ENCODE results near the gene TLR10.
"Not testable (repeated sequence)": the region's sequence is repeated elsewhere in the genome, so short reads cannot be mapped to it uniquely, and the experiment has no call there.

Gene TLR10

GRCh38 chr4:38780833-38781484, 1.8 kb downstream of the TLR10 start:
- H2BK120ac ChIP-seq (ENCODE audit: low read depth, low read length): no peak overlapping the region
- no peaks in the 10 kb centered on the region for H3K79me1 ChIP-seq (ENCODE audit: low read length)
- no peaks in the 10 kb centered on the region for H3K79me2 ChIP-seq (ENCODE audit: control insufficient read depth, insufficient read depth, low read length)
- no peak overlapping the region for H3K4me2 ChIP-seq (ENCODE audit: low read length)
- H3K4me3 ChIP-seq (ENCODE audit: low read length): no peak overlapping the region
- no peaks in the 10 kb centered on the region for H3K27me3 ChIP-seq (ENCODE audit: insufficient read depth, low read length, poor library complexity)
- H3K23ac ChIP-seq (ENCODE audit: low read length): no peak overlapping the region
- no peak overlapping the region for H2AK5ac ChIP-seq (ENCODE audit: low read length)
- H2BK15ac ChIP-seq (replicated peaks; ENCODE audit: low read depth): no peak overlapping the region
- no peak overlapping the region for H3K18ac ChIP-seq (ENCODE audit: low read length)
- no CpG with 5 or more reads among the region's 4 CpGs for WGBS (ENCODE audit: extremely low coverage, insufficient coverage, low lambda C conversion rate)
- no peaks in the 10 kb centered on the region for H3K36me3 ChIP-seq (ENCODE audit: control insufficient read depth, insufficient read depth, low read length)
- H3K27ac ChIP-seq (ENCODE audit: low read depth, low read length): no peak overlapping the region
- no peak overlapping the region for H3K56ac ChIP-seq (ENCODE audit: low read length)
- no peak for DNase-seq
- no peak overlapping the region for H2BK5ac ChIP-seq (ENCODE audit: low read length)
- no peak overlapping the region for H4K5ac ChIP-seq (ENCODE audit: low read length)
- no peak overlapping the region for H4K8ac ChIP-seq (ENCODE audit: low read depth, low read length)
- no peak overlapping the region for H3K4ac ChIP-seq (ENCODE audit: low read depth, low read length)
- no peaks in the 10 kb centered on the region for H3K4me1 ChIP-seq (ENCODE audit: control insufficient read depth, low read depth, low read length)
- H3K9ac ChIP-seq (ENCODE audit: low read length): no peak overlapping the region

- no peak overlapping the region for H3K27ac ChIP-seq (ENCODE audit: low read depth, low read length)
- no peak overlapping the region for H3K4me3 ChIP-seq (ENCODE audit: low read length)
- no peaks in the 10 kb centered on the region for H3K36me3 ChIP-seq (ENCODE audit: control insufficient read depth, insufficient read depth, low read length)
- no peaks in the 10 kb centered on the region for H3K27me3 ChIP-seq (ENCODE audit: insufficient read depth, low read length, poor library complexity)
- no peak for DNase-seq
- no peak overlapping the region for H2BK15ac ChIP-seq (replicated peaks; ENCODE audit: low read depth)
- no peak overlapping the region for H3K4me2 ChIP-seq (ENCODE audit: low read length)
- no peaks in the 10 kb centered on the region for H3K4me1 ChIP-seq (ENCODE audit: control insufficient read depth, low read depth, low read length)
- no peak overlapping the region for H3K23ac ChIP-seq (ENCODE audit: low read length)
- H2AK5ac ChIP-seq (ENCODE audit: low read length): no peak overlapping the region
- no peak overlapping the region for H3K4ac ChIP-seq (ENCODE audit: low read depth, low read length)
- no peaks in the 10 kb centered on the region for H3K79me2 ChIP-seq (ENCODE audit: control insufficient read depth, insufficient read depth, low read length)
- no peak overlapping the region for H2BK120ac ChIP-seq (ENCODE audit: low read depth, low read length)
- H3K56ac ChIP-seq (ENCODE audit: low read length): no peak overlapping the region
- H3K9ac ChIP-seq (ENCODE audit: low read length): no peak overlapping the region
- no peak overlapping the region for H4K8ac ChIP-seq (ENCODE audit: low read depth, low read length)
- no peaks in the 10 kb centered on the region for H3K79me1 ChIP-seq (ENCODE audit: low read length)
- H4K5ac ChIP-seq (ENCODE audit: low read length): no peak overlapping the region
- no peak overlapping the region for H3K18ac ChIP-seq (ENCODE audit: low read length)
- H2BK5ac ChIP-seq (ENCODE audit: low read length): no peak overlapping the region
- no CpG with 5 or more reads among the region's 5 CpGs for WGBS (ENCODE audit: extremely low coverage, insufficient coverage, low lambda C conversion rate)
Observed at GRCh38 chr4:38779790-38780189, 3.0 kb downstream of the TLR10 start.

- not testable (repeated sequence) for H2BK15ac ChIP-seq (replicated peaks; ENCODE audit: low read depth); H3K4me1 ChIP-seq (ENCODE audit: control insufficient read depth, low read depth, low read length); H2BK5ac ChIP-seq (ENCODE audit: low read length); H2AK5ac ChIP-seq (ENCODE audit: low read length); H2BK120ac ChIP-seq (ENCODE audit: low read depth, low read length); H3K79me2 ChIP-seq (ENCODE audit: control insufficient read depth, insufficient read depth, low read length); DNase-seq; H3K4me2 ChIP-seq (ENCODE audit: low read length); H3K23ac ChIP-seq (ENCODE audit: low read length); H3K36me3 ChIP-seq (ENCODE audit: control insufficient read depth, insufficient read depth, low read length); H3K27me3 ChIP-seq (ENCODE audit: insufficient read depth, low read length, poor library complexity); H3K4ac ChIP-seq (ENCODE audit: low read depth, low read length); H3K9ac ChIP-seq (ENCODE audit: low read length); H3K27ac ChIP-seq (ENCODE audit: low read depth, low read length); H3K18ac ChIP-seq (ENCODE audit: low read length); H3K79me1 ChIP-seq (ENCODE audit: low read length); H4K8ac ChIP-seq (ENCODE audit: low read depth, low read length); H4K5ac ChIP-seq (ENCODE audit: low read length); H3K56ac ChIP-seq (ENCODE audit: low read length); H3K4me3 ChIP-seq (ENCODE audit: low read length)
- no CpG with 5 or more reads among the region's 2 CpGs for WGBS (ENCODE audit: extremely low coverage, insufficient coverage, low lambda C conversion rate)
Observed at GRCh38 chr4:38777925-38778324, 4.9 kb downstream of the TLR10 start.

GRCh38 chr4:38775326-38775725, 7.5 kb downstream of the TLR10 start:
- Histone ChIP-seq H4K5ac (ENCODE audit: low read length) (no peak overlapping the region), H3K79me2 (ENCODE audit: control insufficient read depth, insufficient read depth, low read length) (no peaks in the 10 kb centered on the region), H2BK5ac (ENCODE audit: low read length) (no peak overlapping the region), H3K4me2 (ENCODE audit: low read length) (no peak overlapping the region), H2BK120ac (ENCODE audit: low read depth, low read length) (no peak overlapping the region), H3K27ac (ENCODE audit: low read depth, low read length) (no peak overlapping the region), H3K4me1 (ENCODE audit: control insufficient read depth, low read depth, low read length) (no peaks in the 10 kb centered on the region), H2AK5ac (ENCODE audit: low read length) (no peak overlapping the region), H3K23ac (ENCODE audit: low read length) (no peak overlapping the region), H3K18ac (ENCODE audit: low read length) (no peak overlapping the region), H4K8ac (ENCODE audit: low read depth, low read length) (no peak overlapping the region), H2BK15ac (replicated peaks; ENCODE audit: low read depth) (no peak overlapping the region), H3K56ac (ENCODE audit: low read length) (no peak overlapping the region), H3K4ac (ENCODE audit: low read depth, low read length) (no peak overlapping the region), H3K27me3 (ENCODE audit: insufficient read depth, low read length, poor library complexity) (no peaks in the 10 kb centered on the region), H3K79me1 (ENCODE audit: low read length) (no peaks in the 10 kb centered on the region), H3K9ac (ENCODE audit: low read length) (no peak overlapping the region), H3K36me3 (ENCODE audit: control insufficient read depth, insufficient read depth, low read length) (no peaks in the 10 kb centered on the region), H3K4me3 (ENCODE audit: low read length) (no peak overlapping the region)
- no peak for DNase-seq
- no CpG with 5 or more reads among the region's 2 CpGs for whole genome bisulfite sequencing (ENCODE audit: extremely low coverage, insufficient coverage, low lambda C conversion rate)

DNA sequence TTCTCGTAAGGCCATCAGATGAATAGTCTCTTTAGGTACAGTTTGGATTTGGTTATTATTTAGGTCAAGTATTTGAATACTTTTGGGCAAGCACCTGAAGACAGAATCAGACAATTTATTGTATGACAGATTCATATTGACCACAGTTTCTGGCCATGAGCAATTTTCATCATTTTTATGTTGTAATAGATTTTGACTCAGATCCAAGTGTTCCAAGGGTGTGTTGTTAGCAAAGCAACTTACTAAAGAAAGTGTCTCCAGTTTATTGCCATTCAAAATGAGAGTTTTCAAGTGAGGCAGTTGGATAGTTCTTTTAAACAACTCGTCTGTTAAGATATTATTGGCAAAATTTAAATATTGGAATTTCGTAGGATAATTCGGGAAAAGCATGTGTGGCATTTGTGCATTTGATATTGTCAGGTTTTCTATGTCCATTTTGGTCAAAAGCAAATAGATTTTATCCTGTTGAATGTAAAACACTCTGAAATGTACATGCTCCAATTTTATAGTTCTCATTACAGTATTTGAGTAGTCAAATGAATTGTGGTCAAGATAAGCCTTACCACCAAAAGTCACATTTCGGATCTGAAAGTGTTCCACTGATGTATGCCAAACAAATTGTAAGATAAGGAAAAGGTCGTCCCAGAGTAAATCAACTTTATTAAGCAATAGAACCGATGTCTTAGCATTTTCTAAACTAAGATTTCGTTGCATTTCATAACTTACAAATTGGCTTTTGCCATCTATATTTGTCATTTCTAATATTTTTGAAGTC, 8.4 kb downstream of the TLR10 start:
- H2BK120ac ChIP-seq (ENCODE audit: low read depth, low read length): no peak overlapping the region
- no peak overlapping the region for H3K4ac ChIP-seq (ENCODE audit: low read depth, low read length)
- no peak overlapping the region for H3K27ac ChIP-seq (ENCODE audit: low read depth, low read length)
- H3K27me3 ChIP-seq (ENCODE audit: insufficient read depth, low read length, poor library complexity): no peaks in the 10 kb centered on the region
- H3K4me3 ChIP-seq (ENCODE audit: low read length): no peak overlapping the region
- no peaks in the 10 kb centered on the region for H3K79me2 ChIP-seq (ENCODE audit: control insufficient read depth, insufficient read depth, low read length)
- no peak overlapping the region for H2BK5ac ChIP-seq (ENCODE audit: low read length)
- H3K9ac ChIP-seq (ENCODE audit: low read length): no peak overlapping the region
- 100% methylated on average over 3 of the region's 8 CpGs for WGBS (ENCODE audit: extremely low coverage, insufficient coverage, low lambda C conversion rate)
- H2AK5ac ChIP-seq (ENCODE audit: low read length): no peak overlapping the region
- no peaks in the 10 kb centered on the region for H3K4me1 ChIP-seq (ENCODE audit: control insufficient read depth, low read depth, low read length)
- H3K18ac ChIP-seq (ENCODE audit: low read length): no peak overlapping the region
- H3K56ac ChIP-seq (ENCODE audit: low read length): no peak overlapping the region
- H4K8ac ChIP-seq (ENCODE audit: low read depth, low read length): no peak overlapping the region
- DNase-seq: no peak
- no peak overlapping the region for H3K23ac ChIP-seq (ENCODE audit: low read length)
- no peaks in the 10 kb centered on the region for H3K79me1 ChIP-seq (ENCODE audit: low read length)
- no peak overlapping the region for H2BK15ac ChIP-seq (replicated peaks; ENCODE audit: low read depth)
- H3K36me3 ChIP-seq (ENCODE audit: control insufficient read depth, insufficient read depth, low read length): no peaks in the 10 kb centered on the region
- no peak overlapping the region for H4K5ac ChIP-seq (ENCODE audit: low read length)
- no peak overlapping the region for H3K4me2 ChIP-seq (ENCODE audit: low read length)

Data from mesendoderm (in vitro differentiated cells).